ENCODE data around the gene RASSF3. TPM values are rescaled to one million over a fixed set of nuclear protein-coding genes. Genes with fewer than 3 reads are reported as not detected.

Gene RASSF3, protein sequence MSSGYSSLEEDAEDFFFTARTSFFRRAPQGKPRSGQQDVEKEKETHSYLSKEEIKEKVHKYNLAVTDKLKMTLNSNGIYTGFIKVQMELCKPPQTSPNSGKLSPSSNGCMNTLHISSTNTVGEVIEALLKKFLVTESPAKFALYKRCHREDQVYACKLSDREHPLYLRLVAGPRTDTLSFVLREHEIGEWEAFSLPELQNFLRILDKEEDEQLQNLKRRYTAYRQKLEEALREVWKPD
- 10 to 100 TPM; 11.1 to 18.7 TPM for total RNA-seq
- polyA plus RNA-seq (ENCODE audit: insufficient read length in 2 of 2) = 10 to 100 TPM in 1 of 2 donors, 1 to 10 TPM in 1; 9.4 to 10.7 TPM
- long read RNA-seq, donor 1, partial matches to known transcripts = 0 of 5 reads
- long read RNA-seq, donor 1, other reads (novel, unspliced or antisense) = 0 of 5 reads
- long read RNA-seq, donor 2, partial matches to known transcripts = 0 of 3 reads
- long read RNA-seq, donor 2, other reads (novel, unspliced or antisense) = 0 of 3 reads
- long read RNA-seq, donor 3, partial matches to known transcripts = 0 of 2 reads
- long read RNA-seq, donor 3, other reads (novel, unspliced or antisense) = 0 of 2 reads
- long read RNA-seq, donor 4, transcript RASSF3-204 (5 exons, 3,492 nt) = major isoform, 5 of 5 reads
- long read RNA-seq, donor 4, partial matches to known transcripts = 0 of 5 reads
- long read RNA-seq, donor 4, other reads (novel, unspliced or antisense) = 0 of 5 reads

DNA sequence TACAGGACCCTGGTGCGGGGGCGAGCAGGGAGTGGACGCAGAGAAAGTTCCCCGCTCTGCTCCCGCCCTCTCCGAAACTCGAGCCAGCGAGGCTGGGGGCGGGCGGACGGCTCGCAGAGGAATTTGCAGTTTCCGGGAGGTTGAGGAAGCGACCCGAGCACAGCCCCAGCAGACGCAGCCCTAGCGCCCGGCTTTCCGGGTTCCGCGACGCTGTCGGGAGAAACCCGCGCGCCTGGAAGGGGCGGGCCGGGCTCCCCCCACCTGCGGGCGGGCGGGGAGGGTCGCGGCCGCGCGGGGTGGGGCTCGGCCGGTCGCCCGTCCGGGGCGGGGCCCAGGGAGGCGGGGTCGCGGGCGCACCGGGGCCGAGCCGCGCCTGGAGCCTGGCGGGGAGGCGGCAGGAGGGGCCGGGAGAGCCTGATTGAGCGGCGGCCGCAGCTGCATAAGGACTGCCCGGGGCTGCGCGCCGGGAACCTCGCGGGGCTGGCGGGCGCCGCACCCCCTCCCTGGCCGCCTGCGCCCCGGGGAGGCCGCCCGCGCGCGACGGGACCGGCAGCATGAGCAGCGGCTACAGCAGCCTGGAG is at the start of gene RASSF3:
Gene RASSF3, plus strand, starts transcription at position 417 of the 581 bp plus-strand sequence. Its CDS starts 138 bp downstream, at position 555.
- Histone ChIP-seq H3K27me3 (ENCODE audit: control insufficient read depth, insufficient read depth, low read length) (peaks cover 16% of the 10 kb centered on the region), H3K4me1 (ENCODE audit: control insufficient read depth, insufficient read depth, low read length) (peaks cover 15% of the 10 kb centered on the region), H3K9me3 (ENCODE audit: control insufficient read depth, insufficient read depth, low read length) (no peaks in the 10 kb centered on the region), H3K27ac (ENCODE audit: low read depth, low read length) (peak within 1 kb of the TSS; percentile 71), H3K4me3 (ENCODE audit: low read depth, low read length) (peak within 1 kb of the TSS; percentile 60), H3K36me3 (ENCODE audit: control insufficient read depth, insufficient read depth, low read length) (no peaks in the 10 kb centered on the region)
- peak in 2 of 6 donors; percentile 44 to 70 for DNase-seq (ENCODE audit: low read depth in 4 of 6, low spot score in 6 of 6)
- WGBS (ENCODE audit: insufficient coverage) = under 1% methylated on average over 76 of the region's 76 CpGs

DNA sequence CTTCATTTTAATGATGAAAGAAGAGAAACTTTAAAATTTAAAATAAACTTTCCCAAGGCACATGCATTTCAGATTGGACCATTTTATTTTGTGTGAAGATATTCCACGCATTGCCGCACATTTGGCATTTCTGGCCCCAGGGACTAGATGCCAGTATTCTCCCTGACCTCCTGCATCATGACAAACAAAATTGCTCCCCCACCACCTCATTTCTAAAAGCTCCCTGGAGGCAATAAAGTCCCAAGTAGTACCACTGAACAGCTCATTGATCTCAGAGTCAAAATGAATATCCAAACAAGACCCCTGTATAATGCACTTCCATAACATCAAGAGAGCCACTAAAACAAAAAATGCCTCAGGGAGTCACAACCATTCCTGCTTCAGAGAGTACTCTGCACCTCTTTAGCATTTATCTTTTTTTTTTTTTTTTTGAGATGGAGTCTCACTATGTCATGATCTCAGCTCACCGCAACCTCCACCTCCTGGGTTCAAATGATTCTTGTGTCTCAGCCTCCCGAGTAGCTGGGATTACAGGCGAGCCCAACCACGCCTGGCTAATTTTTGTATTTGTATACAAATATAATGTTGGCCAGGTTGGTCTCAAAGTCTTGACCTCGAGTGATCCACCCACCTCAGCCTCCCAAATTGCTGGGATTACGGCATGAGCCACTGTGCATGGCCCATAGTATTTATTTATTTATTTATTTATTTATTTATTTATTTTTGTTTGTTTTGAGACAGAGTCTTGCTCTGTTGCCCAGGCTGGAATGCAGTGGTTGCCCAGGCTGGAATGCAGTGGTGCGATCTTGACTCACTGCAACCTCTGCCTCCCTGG is 48.8 kb upstream of the RASSF3 start:
- H3K36me3 ChIP-seq (ENCODE audit: control insufficient read depth, insufficient read depth, low read length) = no peaks in the 10 kb centered on the region
- H3K4me1 ChIP-seq (ENCODE audit: control insufficient read depth, insufficient read depth, low read length) = no peaks in the 10 kb centered on the region
- H3K27ac ChIP-seq (ENCODE audit: low read depth, low read length) = no peak overlapping the region
- H3K4me3 ChIP-seq (ENCODE audit: low read depth, low read length) = no peak overlapping the region
- no peaks in the 10 kb centered on the region for H3K27me3 ChIP-seq (ENCODE audit: control insufficient read depth, insufficient read depth, low read length)
- DNase-seq (ENCODE audit: low read depth in 4 of 6, low spot score in 6 of 6) = no peak
- no peaks in the 10 kb centered on the region for H3K9me3 ChIP-seq (ENCODE audit: control insufficient read depth, insufficient read depth, low read length)
- WGBS (ENCODE audit: insufficient coverage) = 89% methylated on average over 3 of the region's 9 CpGs

DNA sequence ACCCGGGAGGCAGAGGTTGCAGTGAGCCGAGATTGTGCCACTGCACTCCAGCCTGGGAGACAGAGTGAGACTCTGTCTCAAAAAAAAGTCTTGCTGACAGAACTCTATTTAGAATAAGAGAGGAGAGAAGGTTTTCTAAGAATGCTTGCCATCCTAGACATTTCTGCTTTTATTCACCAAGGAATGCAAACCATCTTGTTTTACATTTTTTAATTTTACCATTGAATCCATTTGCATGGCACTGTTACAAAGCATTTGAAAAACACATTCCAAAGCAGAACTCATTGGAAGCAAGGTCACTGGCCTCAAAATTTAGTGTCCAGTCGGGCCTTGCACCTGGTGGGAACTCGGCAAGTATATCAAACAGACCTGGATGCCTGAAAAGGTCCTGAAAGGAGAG is 44.2 kb upstream of the RASSF3 start:
- Histone ChIP-seq H3K27ac (ENCODE audit: low read depth, low read length) (no peak overlapping the region), H3K27me3 (ENCODE audit: control insufficient read depth, insufficient read depth, low read length) (no peaks in the 10 kb centered on the region), H3K36me3 (ENCODE audit: control insufficient read depth, insufficient read depth, low read length) (no peaks in the 10 kb centered on the region), H3K9me3 (ENCODE audit: control insufficient read depth, insufficient read depth, low read length) (no peaks in the 10 kb centered on the region), H3K4me1 (ENCODE audit: control insufficient read depth, insufficient read depth, low read length) (peaks cover 16% of the 10 kb centered on the region), H3K4me3 (ENCODE audit: low read depth, low read length) (no peak overlapping the region)
- DNase-seq (ENCODE audit: low read depth in 4 of 6, low spot score in 6 of 6) = no peak
- WGBS (ENCODE audit: insufficient coverage) = 88% methylated on average over 4 of the region's 4 CpGs

DNA sequence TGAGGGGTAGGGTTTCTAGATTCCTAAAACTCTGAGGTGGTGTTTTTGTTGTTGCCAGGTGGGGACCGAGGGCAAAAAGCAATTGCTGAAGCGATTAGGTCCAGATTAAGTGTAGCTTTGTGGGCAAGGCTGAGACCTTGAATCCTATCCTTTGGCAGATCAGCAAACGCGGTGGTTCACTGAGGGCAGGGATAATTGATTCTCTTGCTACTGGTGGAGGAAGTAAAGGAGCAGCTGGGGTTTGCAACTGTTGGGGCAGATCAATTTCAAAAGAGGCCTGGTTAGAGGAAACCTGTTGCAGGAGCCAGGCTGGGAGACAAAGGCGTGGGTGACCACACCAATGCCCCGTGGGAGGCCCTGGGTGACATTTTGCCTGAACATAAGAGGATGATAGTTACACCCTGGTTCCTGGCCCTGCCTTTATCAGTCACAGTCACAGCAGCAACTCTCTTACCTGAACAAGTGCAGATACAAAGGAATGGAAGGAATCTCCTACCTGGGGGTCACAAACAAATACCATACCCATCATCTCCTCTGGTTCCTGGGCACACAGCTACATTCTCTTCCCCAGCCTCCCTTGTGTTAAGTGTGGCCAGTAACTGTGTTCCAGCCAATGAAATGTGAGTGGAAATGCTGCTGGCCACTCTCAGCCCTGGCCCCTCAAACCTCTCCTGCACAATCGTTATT is 43.3 kb upstream of the RASSF3 start:
- Histone ChIP-seq H3K4me1 (ENCODE audit: control insufficient read depth, insufficient read depth, low read length) (peaks cover 16% of the 10 kb centered on the region), H3K4me3 (ENCODE audit: low read depth, low read length) (no peak overlapping the region), H3K27ac (ENCODE audit: low read depth, low read length) (no peak overlapping the region), H3K36me3 (ENCODE audit: control insufficient read depth, insufficient read depth, low read length) (no peaks in the 10 kb centered on the region), H3K9me3 (ENCODE audit: control insufficient read depth, insufficient read depth, low read length) (no peaks in the 10 kb centered on the region), H3K27me3 (ENCODE audit: control insufficient read depth, insufficient read depth, low read length) (no peaks in the 10 kb centered on the region)
- DNase-seq (ENCODE audit: low read depth in 4 of 6, low spot score in 6 of 6) = no peak
- 83% methylated on average over 7 of the region's 7 CpGs for WGBS (ENCODE audit: insufficient coverage)

DNA sequence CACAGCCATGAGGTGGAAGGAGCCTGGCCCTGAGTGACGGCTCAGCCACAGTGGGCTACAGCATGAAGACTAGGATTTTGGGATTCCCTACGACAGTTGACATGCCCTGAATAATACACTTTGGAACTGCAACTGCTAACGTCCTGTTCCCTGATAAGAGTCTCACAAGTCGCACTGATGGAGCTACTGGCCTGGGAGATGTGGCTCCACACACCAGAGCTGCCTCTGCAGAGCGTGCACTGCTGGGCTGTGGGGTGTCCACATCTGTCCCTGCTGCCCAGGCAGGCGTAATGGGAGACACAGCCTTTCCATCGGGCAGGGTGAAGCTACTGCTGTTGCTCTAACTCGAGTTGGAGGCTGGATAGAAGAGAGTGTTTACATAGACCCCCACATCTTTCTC is 42.7 kb upstream of the RASSF3 start:
- DNase-seq (ENCODE audit: low read depth in 4 of 6, low spot score in 6 of 6) = no peak
- H3K36me3 ChIP-seq (ENCODE audit: control insufficient read depth, insufficient read depth, low read length) = no peaks in the 10 kb centered on the region
- H3K9me3 ChIP-seq (ENCODE audit: control insufficient read depth, insufficient read depth, low read length) = no peaks in the 10 kb centered on the region
- peaks cover 16% of the 10 kb centered on the region for H3K4me1 ChIP-seq (ENCODE audit: control insufficient read depth, insufficient read depth, low read length)
- H3K27me3 ChIP-seq (ENCODE audit: control insufficient read depth, insufficient read depth, low read length) = no peaks in the 10 kb centered on the region
- no peak overlapping the region for H3K27ac ChIP-seq (ENCODE audit: low read depth, low read length)
- no peak overlapping the region for H3K4me3 ChIP-seq (ENCODE audit: low read depth, low read length)
- 89% methylated on average over 6 of the region's 8 CpGs for WGBS (ENCODE audit: insufficient coverage)

DNA sequence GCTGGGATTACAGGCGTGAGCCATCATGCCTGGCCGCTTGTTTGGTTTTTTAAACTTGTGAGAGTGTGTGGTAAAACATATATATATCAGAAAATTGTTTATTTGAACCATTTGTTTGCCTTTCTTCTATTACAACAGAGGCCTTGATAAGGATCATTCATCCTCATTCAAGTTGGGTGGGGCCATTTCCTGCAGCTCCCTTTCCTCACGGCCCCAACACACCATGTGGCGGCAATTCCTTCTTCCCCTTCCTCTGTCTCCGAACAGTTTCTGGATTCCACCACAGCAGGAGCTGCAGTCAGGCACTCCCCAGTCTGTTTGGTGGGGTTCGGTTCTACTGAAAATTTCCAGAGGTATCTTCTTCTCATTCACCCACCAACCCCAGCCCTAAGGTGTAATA is 42.0 kb upstream of the RASSF3 start:
- no peak overlapping the region for H3K4me3 ChIP-seq (ENCODE audit: low read depth, low read length)
- no peaks in the 10 kb centered on the region for H3K27me3 ChIP-seq (ENCODE audit: control insufficient read depth, insufficient read depth, low read length)
- H3K27ac ChIP-seq (ENCODE audit: low read depth, low read length) = no peak overlapping the region
- H3K36me3 ChIP-seq (ENCODE audit: control insufficient read depth, insufficient read depth, low read length) = no peaks in the 10 kb centered on the region
- no peak for DNase-seq (ENCODE audit: low read depth in 4 of 6, low spot score in 6 of 6)
- WGBS (ENCODE audit: insufficient coverage) = 58% methylated on average over 2 of the region's 6 CpGs
- H3K9me3 ChIP-seq (ENCODE audit: control insufficient read depth, insufficient read depth, low read length) = no peaks in the 10 kb centered on the region
- peaks cover 16% of the 10 kb centered on the region for H3K4me1 ChIP-seq (ENCODE audit: control insufficient read depth, insufficient read depth, low read length)

DNA sequence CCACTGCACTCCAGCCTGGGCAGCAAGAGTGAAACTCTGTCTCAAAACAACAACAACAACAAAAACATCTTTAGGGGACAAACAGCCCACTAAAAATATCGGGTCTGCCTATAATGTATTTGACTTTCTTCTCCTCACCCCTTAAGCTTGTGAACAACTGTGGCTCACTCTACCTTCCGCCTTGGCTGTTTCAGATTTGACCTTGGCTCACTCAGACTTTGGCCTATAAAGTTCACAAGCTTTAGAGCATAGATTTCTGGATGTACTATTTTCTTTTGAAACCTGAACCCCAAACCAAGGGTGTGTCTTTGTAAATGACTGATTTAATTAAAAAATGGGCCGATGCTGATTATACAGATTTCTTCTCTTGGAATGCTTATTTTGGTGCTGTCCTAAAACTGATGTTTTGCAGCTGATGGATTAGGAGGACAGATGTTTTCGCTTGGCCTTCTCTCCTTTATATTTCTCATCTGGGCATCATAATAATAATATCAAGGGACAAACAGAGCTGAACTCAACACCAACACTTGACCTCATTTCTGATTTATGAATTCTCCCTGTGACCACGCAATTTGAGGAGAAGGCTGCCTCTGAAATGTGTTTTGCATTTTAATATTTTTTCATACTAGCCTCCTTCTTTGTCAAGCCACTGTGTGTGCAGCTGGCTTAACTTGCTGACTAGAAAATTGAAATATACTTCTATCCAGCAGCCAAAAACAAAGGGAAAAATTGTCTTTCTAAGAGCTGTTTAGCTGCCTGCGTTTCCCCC is 40.2 kb upstream of the RASSF3 start:
- Histone ChIP-seq H3K4me3 (ENCODE audit: low read depth, low read length) (no peak overlapping the region), H3K27me3 (ENCODE audit: control insufficient read depth, insufficient read depth, low read length) (no peaks in the 10 kb centered on the region), H3K36me3 (ENCODE audit: control insufficient read depth, insufficient read depth, low read length) (no peaks in the 10 kb centered on the region), H3K4me1 (ENCODE audit: control insufficient read depth, insufficient read depth, low read length) (peaks cover 16% of the 10 kb centered on the region), H3K27ac (ENCODE audit: low read depth, low read length) (no peak overlapping the region), H3K9me3 (ENCODE audit: control insufficient read depth, insufficient read depth, low read length) (peaks cover 1% of the 10 kb centered on the region)
- peak in 2 of 6 donors; percentile 33 to 35 for DNase-seq (ENCODE audit: low read depth in 4 of 6, low spot score in 6 of 6)
- 73% methylated on average over 2 of the region's 6 CpGs for WGBS (ENCODE audit: insufficient coverage)

DNA sequence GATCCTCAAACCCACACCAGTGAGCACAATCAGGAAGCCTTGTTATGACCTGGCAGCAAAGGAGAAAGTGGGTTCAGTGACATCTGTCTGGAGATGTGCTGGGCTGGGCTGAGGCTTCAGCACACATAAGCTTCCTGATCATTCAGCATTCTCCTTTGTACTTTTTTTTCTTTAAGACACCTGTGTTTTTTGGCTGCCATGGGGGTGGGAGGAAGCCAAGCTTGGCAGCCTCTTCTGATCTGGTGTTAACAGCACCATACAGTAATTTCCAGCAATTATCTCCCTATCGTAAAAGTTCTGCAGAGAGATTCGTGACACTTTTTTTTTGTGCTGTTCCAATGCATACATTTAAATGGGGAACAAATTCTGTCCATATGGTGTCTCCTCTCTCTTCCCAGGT is 38.9 kb upstream of the RASSF3 start:
- WGBS (ENCODE audit: insufficient coverage) = no CpG with 5 or more reads among the region's 2 CpGs
- H3K27ac ChIP-seq (ENCODE audit: low read depth, low read length) = no peak overlapping the region
- DNase-seq (ENCODE audit: low read depth in 4 of 6, low spot score in 6 of 6) = peak in 2 of 6 donors; percentile 57 to 79

More for the DNA sequence above, 38.9 kb upstream of the RASSF3 start:
- Histone ChIP-seq H3K4me3 (ENCODE audit: low read depth, low read length) (no peak overlapping the region), H3K4me1 (ENCODE audit: control insufficient read depth, insufficient read depth, low read length) (peaks cover 16% of the 10 kb centered on the region), H3K27me3 (ENCODE audit: control insufficient read depth, insufficient read depth, low read length) (no peaks in the 10 kb centered on the region), H3K9me3 (ENCODE audit: control insufficient read depth, insufficient read depth, low read length) (peaks cover 1% of the 10 kb centered on the region), H3K36me3 (ENCODE audit: control insufficient read depth, insufficient read depth, low read length) (no peaks in the 10 kb centered on the region)
